EH (cell line): ENCODE data around the gene SHISA6.
"Not testable (repeated sequence)": the region's sequence is repeated elsewhere in the genome, so short reads cannot be mapped to it uniquely, and the experiment has no call there.

ENCODE experiments used
- DNase-seq: peaks from one replicate; pipeline ENCODE4 v3.0.0-alpha.2; 2015; ENCODE audit warnings: low read depth

The SHISA6 gene

GRCh38 chr17:11267999-11268575, 27.1 kb downstream of the SHISA6 start:
- DNase-seq = no peak

- no peak for DNase-seq
Observed at GRCh38 chr17:11269210-11269609, 28.2 kb downstream of the SHISA6 start.

- DNase-seq = no peak
Observed at GRCh38 chr17:11272191-11272590, 31.2 kb downstream of the SHISA6 start.

- DNase-seq = no peak
Observed at GRCh38 chr17:11273596-11273995, 32.6 kb downstream of the SHISA6 start.

GRCh38 chr17:11274106-11274505, 33.1 kb downstream of the SHISA6 start:
- no peak for DNase-seq

GRCh38 chr17:11276486-11276885, 35.5 kb downstream of the SHISA6 start:
- no peak for DNase-seq

- DNase-seq = no peak
Observed at GRCh38 chr17:11278186-11278991, 37.4 kb downstream of the SHISA6 start.

- DNase-seq = no peak
Observed at GRCh38 chr17:11278992-11279270, 37.9 kb downstream of the SHISA6 start.

- no peak for DNase-seq
Observed at GRCh38 chr17:11279776-11280344, 38.8 kb downstream of the SHISA6 start.

- no peak for DNase-seq
Observed at GRCh38 chr17:11282586-11282985, 41.6 kb downstream of the SHISA6 start.

GRCh38 chr17:11284811-11285210, 43.8 kb downstream of the SHISA6 start:
- no peak for DNase-seq

GRCh38 chr17:11285946-11286345, 44.9 kb downstream of the SHISA6 start:
- no peak for DNase-seq

GRCh38 chr17:11287791-11288190, 46.8 kb downstream of the SHISA6 start:
- no peak for DNase-seq

- DNase-seq = no peak
Observed at GRCh38 chr17:11290814-11291213, 49.8 kb downstream of the SHISA6 start.

GRCh38 chr17:11292491-11292890, 51.5 kb downstream of the SHISA6 start:
- no peak for DNase-seq

GRCh38 chr17:11293480-11293879, 52.5 kb downstream of the SHISA6 start:
- no peak for DNase-seq

GRCh38 chr17:11294826-11295225, 53.8 kb downstream of the SHISA6 start:
- DNase-seq = no peak

- DNase-seq = no peak
Observed at GRCh38 chr17:11296994-11297393, 56.0 kb downstream of the SHISA6 start.

- no peak for DNase-seq
Observed at GRCh38 chr17:11298401-11298800, 57.4 kb downstream of the SHISA6 start.

- no peak for DNase-seq
Observed at GRCh38 chr17:11300201-11300600, 59.2 kb downstream of the SHISA6 start.

- no peak for DNase-seq
Observed at GRCh38 chr17:11300738-11301137, 59.7 kb downstream of the SHISA6 start.

GRCh38 chr17:11301874-11302273, 60.9 kb downstream of the SHISA6 start:
- DNase-seq = not testable (repeated sequence)

- DNase-seq = no peak
Observed at GRCh38 chr17:11302401-11303186, 61.6 kb downstream of the SHISA6 start.
